Stimulated activated CD8-positive, alpha-beta memory T cell treated with anti-CD3 and anti-CD28 coated beads, Interleukin-12 subunit alpha, Interleukin-12 subunit beta, amount 100 ng/mL, for 4 hours (primary cell): ENCODE results near the gene LIN9.
"Not testable (repeated sequence)": the region's sequence is repeated elsewhere in the genome, so short reads cannot be mapped to it uniquely, and the experiment has no call there.

Experiments used
- DNase-seq: peaks from one replicate; pipeline ENCODE4 v3.0.0-alpha.2; 2020; ENCODE audit warnings: low read depth

Gene LIN9

DNA sequence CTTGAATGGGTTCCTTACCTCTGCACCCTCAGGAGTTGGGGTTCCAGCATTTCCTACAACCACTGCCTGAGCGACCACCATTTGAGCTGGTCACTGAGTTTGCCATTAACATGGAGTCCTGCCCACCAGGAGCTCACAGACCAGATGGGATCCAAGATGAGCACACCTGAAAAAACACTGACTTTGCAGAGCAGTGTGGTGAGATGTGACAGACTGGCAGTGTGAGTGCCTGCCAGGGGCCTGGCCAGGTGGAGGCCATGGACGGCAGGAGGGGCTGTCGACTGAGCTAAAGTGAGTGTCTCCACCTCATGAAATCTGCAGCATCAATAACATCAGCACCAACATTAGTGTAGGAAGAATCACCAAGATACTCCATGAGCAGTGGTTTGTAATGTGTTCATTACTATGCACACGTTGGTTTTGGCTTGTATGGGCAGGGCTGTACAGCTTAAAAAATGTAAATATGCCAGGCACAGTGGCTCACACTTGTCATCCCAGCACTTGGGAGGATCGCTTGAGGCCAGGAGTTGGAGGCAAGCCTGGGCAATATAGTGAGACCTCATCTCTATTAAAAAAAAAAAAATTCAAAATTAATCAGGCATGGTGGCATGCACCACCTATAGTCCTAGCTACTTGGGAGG is 97.7 kb downstream of the LIN9 start:
- no peak for DNase-seq

DNA sequence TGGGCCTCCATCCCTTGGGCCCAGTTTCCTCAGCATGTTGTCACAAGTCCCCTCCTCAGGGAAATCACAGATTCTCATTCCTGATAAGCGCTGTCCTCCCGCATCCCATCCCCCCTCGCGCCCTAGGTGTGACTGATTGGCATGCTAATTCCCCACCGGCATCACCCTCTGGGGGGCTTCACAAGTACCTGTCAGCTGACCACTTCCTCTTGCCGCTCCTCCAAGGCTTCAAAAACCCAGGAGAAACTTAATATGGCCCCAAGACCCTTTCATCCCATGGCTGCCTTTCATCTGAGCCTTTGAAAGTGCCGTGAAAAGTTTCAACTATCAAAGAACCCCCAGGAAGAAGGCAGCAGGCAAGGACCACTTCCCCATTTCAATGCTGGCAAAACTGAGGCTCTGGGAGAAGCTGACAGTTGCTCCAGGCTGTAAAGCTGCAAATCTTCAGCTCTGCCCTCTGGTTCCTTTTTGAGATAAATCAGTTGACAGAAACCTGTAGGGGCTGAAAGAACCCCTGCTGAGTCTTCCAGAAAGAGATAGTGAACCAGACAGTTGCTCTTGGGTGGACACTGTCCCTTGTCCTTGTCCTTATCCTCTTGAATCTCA is 98.3 kb downstream of the LIN9 start:
- no peak for DNase-seq

- no peak for DNase-seq
Measured at GRCh38 chr1:226209307-226210059, 99.5 kb downstream of the LIN9 start.

GRCh38 chr1:226207048-226207447 is 101.9 kb downstream of the LIN9 start:
- no peak for DNase-seq

- no peak for DNase-seq
Measured at GRCh38 chr1:226204198-226204597, 104.8 kb downstream of the LIN9 start.

GRCh38 chr1:226203655-226204054 is 105.3 kb downstream of the LIN9 start:
- no peak for DNase-seq

GRCh38 chr1:226203240-226203639 is 105.7 kb downstream of the LIN9 start:
- DNase-seq, result no peak

- DNase-seq, result not testable (repeated sequence)
Measured at GRCh38 chr1:226202666-226203065, 106.3 kb downstream of the LIN9 start.

DNA sequence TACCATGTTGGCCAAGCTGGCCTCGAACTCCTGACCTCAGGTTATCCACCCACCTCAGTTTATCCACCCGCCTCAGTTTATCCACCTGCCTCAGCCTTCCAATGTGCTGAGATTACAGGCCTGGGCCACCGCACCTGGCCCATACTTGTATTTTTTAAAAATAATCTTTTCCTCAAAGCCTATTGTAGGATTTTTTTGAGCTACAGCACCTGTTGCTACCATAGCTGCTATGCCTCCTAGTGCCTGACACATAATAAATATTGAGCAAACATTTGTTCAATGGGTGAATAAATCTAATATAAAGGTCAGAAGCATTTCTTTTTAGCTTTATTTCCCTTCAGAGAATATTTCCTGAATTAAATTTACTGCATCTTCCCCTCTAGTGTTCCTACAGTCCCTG is 106.7 kb downstream of the LIN9 start:
- no peak for DNase-seq

DNA sequence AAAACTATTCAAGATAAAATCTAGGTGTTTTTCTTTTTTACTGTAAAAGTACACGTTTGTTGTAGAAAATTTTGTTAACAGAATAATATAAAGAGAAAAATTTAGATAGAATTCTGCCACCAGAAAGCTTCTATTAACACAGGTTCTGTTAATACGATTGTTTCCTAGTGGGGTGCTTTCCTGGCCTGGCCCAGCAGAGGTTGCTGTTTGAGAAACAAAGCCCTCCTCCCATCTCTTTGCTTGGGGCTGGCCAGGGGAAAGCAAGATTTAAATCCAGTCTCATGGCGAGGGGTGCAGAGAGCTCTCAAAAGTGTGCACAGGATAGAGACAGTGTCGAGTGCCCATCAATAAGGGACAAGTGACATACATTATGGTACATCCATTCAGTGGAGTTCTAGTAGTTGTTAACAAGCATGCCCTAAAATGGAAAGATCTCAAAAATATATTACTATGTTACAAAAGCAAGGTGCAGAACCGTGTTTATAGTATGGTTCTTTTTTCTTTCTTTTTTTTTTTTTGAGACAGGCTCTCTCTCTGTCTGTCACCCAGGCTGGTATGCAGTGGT is 107.9 kb downstream of the LIN9 start:
- no peak for DNase-seq

- no peak for DNase-seq
Measured at GRCh38 chr1:226199971-226200370, 109.0 kb downstream of the LIN9 start.

DNA sequence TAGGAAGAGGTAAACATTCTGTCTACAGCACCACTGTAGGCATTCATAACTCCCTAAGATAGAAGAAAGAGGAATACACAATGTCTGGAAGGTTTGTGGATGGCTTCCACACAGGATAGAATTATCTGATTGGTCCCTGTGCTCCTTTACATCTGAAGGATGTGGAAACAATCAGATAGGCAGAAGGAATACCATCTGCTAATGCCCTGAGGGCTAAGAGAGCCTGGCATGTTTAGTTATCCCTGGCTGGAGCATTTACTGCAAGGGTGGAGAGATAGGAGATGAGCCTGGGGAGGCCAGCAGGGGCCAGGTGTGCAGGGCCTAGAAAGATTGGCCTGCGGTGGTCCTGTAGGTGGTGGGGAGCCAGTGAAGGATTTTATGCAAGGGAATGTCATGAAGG is 113.8 kb downstream of the LIN9 start:
- DNase-seq, result no peak

DNA sequence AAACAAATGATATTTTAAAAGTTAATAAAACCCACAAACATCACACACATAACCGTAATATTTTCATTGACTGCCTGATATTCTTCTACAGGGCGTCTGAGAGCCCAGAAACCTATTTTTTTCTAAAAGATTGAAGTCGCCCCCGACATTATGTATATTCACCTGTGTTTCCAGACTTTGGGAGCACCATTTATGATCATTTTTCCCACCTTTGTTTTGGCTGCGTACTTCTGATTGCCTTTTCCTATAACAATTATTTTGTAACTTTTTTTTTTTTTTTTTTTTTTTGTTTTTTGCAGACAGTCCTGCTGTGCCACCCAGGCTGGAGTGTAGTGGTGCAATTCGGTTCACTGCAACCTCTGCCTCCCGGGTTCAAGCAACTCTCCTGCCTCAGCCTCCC is 121.6 kb downstream of the LIN9 start:
- no peak for DNase-seq

- DNase-seq, result no peak
Measured at GRCh38 chr1:226187019-226187322, 122.0 kb downstream of the LIN9 start.

- peak; percentile 73 for DNase-seq
Measured at GRCh38 chr1:226186124-226187018, 122.6 kb downstream of the LIN9 start, which contains the start of gene ACBD3. TSS of gene ACBD3 (minus strand) at chr1:226186741. CDS start at chr1:226186675, 66 bp downstream.

DNA sequence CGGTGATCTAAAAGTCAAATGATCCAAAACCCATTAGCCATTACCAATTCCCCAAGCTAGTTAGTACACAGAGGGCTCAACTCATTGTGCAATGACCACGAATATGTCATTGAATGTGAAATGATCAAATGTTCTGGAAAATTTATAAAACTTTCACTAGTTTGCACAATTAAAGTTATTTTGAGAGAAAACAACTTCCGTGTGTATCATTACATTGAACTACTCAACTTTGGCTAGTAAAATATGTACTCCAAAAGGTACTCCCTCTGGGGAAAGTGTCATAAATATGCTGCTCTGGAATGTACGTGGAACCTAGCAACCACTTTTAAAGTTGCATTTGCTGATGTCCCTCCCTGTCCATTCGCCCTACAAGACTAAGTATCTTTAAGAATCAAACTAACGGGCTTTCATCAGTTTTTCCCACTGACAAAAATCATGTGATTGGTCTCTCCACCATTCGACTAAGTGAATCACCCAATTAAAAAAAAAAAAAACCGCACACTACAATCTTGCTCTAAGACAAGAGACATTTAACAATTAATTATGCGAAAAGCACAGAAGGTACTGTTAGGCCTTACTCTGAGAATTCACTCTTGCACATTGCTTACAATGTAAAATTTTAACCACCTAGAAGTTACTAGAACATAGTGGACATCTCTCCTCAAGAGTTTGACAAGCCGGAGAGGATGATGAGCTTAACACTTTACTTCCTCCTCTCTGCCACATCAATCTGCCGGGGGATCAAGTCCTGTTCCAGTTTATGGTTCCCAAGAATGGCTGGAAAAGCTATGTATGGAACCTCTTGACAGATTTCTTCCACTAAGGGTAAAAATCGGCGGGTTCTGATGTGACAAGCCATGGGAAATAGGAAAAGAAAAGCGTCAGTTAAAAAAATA is 123.6 kb downstream of the LIN9 start:
- no peak for DNase-seq

DNA sequence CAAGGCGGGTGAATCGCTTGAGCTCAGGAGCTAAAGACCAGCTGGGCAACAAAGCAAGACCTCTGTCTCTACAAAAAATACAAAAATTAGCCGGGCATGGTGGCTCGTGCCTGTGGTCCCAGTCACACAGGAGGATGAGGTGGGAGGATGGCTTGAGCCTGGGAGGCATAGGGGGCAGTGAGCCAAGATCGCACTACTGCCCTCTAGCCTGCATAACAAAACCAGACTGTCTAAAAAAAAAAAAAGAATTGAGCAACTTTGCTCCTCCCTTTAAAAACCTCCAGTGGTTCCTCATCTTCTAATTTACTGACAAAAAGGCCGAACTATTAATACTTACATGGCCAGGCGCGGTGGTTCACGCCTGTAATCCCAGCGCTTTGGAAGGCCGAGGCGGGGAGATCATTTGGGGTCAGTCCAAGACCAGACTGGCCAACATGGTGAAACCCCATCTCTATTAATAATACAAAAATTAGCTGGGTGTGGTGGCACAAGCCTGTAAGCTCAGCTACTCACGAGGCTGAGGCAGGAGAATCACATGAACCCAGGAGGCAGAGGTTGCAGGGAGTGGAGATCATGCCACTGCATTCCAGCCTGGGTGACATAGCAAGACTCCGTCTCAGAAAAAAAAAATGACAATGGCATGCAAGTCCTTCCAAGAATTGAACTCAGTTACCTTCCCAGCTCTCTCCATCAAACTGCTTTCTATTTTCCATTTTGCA is 126.8 kb downstream of the LIN9 start:
- no peak for DNase-seq
